ENCODE results near the gene SNX5. TPM values are rescaled to one million over a fixed set of nuclear protein-coding genes. Genes with fewer than 3 reads are reported as not detected.

Gene SNX5
- total and polyA plus RNA-seq, 2 of the 13 experiments (the other 11 are each of a cell fraction or from before 2014, with no cell fraction given) = 664 to 1,040 TPM

- no peak for TF ChIP-seq ZNF317 (CRISPR knock-in tag; IDR thresholded peaks at IDR 0.05)
- TF ChIP-seq, protein P1, sequence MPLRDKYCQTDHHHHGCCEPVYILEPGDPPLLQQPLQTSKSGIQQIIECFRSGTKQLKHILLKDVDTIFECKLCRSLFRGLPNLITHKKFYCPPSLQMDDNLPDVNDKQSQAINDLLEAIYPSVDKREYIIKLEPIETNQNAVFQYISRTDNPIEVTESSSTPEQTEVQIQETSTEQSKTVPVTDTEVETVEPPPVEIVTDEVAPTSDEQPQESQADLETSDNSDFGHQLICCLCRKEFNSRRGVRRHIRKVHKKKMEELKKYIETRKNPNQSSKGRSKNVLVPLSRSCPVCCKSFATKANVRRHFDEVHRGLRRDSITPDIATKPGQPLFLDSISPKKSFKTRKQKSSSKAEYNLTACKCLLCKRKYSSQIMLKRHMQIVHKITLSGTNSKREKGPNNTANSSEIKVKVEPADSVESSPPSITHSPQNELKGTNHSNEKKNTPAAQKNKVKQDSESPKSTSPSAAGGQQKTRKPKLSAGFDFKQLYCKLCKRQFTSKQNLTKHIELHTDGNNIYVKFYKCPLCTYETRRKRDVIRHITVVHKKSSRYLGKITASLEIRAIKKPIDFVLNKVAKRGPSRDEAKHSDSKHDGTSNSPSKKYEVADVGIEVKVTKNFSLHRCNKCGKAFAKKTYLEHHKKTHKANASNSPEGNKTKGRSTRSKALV (CRISPR knock-in tag; IDR thresholded peaks at IDR 0.05) = no peak
- TF ChIP-seq SNAI1 (CRISPR knock-in tag; IDR thresholded peaks at IDR 0.05; ENCODE audit: borderline replicate concordance) = 0 out of 2 replicates have a peak, but pooled peaks have one; percentile 22
- no peak for TF ChIP-seq KDM4B (CRISPR knock-in tag; IDR thresholded peaks at IDR 0.05)
- 0 out of 2 replicates have a peak, but pooled peaks have one; percentile 55 for TF ChIP-seq NFIC (IDR thresholded peaks at IDR 0.05; ENCODE audit: low read length)
- TF ChIP-seq MXD4 (CRISPR knock-in tag; IDR thresholded peaks at IDR 0.05) = no peak
- no peak for TF ChIP-seq NCOA5 (CRISPR knock-in tag; IDR thresholded peaks at IDR 0.05)
- no peak for TF ChIP-seq ZNF431 (CRISPR knock-in tag; IDR thresholded peaks at IDR 0.05; ENCODE audit: borderline replicate concordance, low read depth)
- no peak for TF ChIP-seq MBNL3 (CRISPR knock-in tag; conservative IDR thresholded peaks at IDR 0.05)
- no peak for TF ChIP-seq HOXD1 (CRISPR knock-in tag; IDR thresholded peaks at IDR 0.05)
- TF ChIP-seq NFKBIZ (CRISPR knock-in tag; IDR thresholded peaks at IDR 0.05) = no peak
- no peak for TF ChIP-seq ZNF891 (CRISPR knock-in tag; IDR thresholded peaks at IDR 0.05)
- no peak for TF ChIP-seq CEBPB (IDR thresholded peaks at IDR 0.05; ENCODE audit: borderline replicate concordance, low read depth, low read length)
- TF ChIP-seq MAZ (IDR thresholded peaks at IDR 0.05; ENCODE audit: borderline replicate concordance, low read depth, low read length) = no peak
- no peak for TF ChIP-seq MAZ (CRISPR knock-in tag; IDR thresholded peaks at IDR 0.05; ENCODE audit: low read depth)
- TF ChIP-seq HMGXB4 (CRISPR knock-in tag; IDR thresholded peaks at IDR 0.05; ENCODE audit: borderline replicate concordance in 1 of 2, low read depth in 1 of 2) = no peak
- no peak for TF ChIP-seq ZFP90 (CRISPR knock-in tag; IDR thresholded peaks at IDR 0.05; ENCODE audit: borderline replicate concordance)
- TF ChIP-seq ETV6 (CRISPR knock-in tag; conservative IDR thresholded peaks at IDR 0.05) = no peak
- TF ChIP-seq ZNF569 (CRISPR knock-in tag; IDR thresholded peaks at IDR 0.05; ENCODE audit: borderline replicate concordance) = no peak
- TF ChIP-seq, protein P2, sequence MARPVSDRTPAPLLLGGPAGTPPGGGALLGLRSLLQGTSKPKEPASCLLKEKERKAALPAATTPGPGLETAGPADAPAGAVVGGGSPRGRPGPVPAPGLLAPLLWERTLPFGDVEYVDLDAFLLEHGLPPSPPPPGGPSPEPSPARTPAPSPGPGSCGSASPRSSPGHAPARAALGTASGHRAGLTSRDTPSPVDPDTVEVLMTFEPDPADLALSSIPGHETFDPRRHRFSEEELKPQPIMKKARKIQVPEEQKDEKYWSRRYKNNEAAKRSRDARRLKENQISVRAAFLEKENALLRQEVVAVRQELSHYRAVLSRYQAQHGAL (CRISPR knock-in tag; IDR thresholded peaks at IDR 0.05; ENCODE audit: not compliant biosample characterization) = no peak
- TF ChIP-seq CHD4 (IDR thresholded peaks at IDR 0.05; ENCODE audit: borderline replicate concordance, low read length) = no peak
- TF ChIP-seq ZNF280D (CRISPR knock-in tag; IDR thresholded peaks at IDR 0.05) = peak; percentile 55; the same call in 1 of the 2 replicates
These were observed 50.6 kb downstream of the SNX5 start (continued) for GRCh38 chr20:17917832-17918618.
